GM18502 (cell line): ENCODE results near the gene RIN3.
A peak's percentile ranks its signal among the peaks of the same experiment; 100 is the strongest.
"Not testable (repeated sequence)": the region's sequence is repeated elsewhere in the genome, so short reads cannot be mapped to it uniquely, and the experiment has no call there.

Source experiments
- ATAC-seq: cut with Tn5 transposase; IDR thresholded peaks from one replicate; pipeline ENCODE4 v1.9.1; 2021; ENCODE audit warnings: mild to moderate bottlenecking; ENCODE audit not compliant: unreplicated experiment, poor library complexity

RIN3 gene

GRCh38 chr14:92525322-92526095 is 11.9 kb downstream of the RIN3 start:
- ATAC-seq = no peak

- no peak for ATAC-seq
Measured at GRCh38 chr14:92527721-92528120, 14.1 kb downstream of the RIN3 start.

DNA sequence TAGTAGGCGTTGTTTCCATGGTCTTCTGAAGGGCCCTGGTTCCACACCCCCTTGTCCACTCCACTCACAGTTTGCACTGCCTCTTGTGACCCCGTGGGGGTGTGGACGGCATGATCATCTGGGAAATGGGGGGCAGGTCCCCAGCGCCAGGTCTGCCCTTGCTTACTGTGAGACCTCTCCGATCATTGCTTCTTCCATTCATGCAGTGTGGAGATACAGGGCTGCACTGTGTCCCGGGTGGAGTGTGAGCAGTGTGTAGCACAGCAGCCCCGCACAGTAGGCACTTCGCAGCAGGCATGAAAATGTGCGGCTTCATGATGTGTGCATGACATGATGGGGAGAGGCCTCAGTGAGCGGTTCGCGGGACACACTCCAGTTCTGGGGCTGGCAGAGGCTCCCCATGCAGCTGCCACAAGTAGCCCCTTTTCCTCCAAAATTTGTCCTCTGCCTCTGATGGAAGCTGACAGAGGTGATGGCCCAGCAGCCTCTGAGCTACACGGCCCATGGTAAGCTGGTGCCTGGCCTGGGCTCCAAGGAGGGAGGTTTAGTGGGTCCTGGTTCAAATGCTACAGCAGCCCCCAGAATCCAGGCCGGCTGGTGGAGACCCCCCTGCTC is 15.0 kb downstream of the RIN3 start:
- ATAC-seq = no peak

- ATAC-seq = no peak
Measured at GRCh38 chr14:92529903-92530302, 16.3 kb downstream of the RIN3 start.

GRCh38 chr14:92531106-92531873 is 17.7 kb downstream of the RIN3 start:
- no peak for ATAC-seq

DNA sequence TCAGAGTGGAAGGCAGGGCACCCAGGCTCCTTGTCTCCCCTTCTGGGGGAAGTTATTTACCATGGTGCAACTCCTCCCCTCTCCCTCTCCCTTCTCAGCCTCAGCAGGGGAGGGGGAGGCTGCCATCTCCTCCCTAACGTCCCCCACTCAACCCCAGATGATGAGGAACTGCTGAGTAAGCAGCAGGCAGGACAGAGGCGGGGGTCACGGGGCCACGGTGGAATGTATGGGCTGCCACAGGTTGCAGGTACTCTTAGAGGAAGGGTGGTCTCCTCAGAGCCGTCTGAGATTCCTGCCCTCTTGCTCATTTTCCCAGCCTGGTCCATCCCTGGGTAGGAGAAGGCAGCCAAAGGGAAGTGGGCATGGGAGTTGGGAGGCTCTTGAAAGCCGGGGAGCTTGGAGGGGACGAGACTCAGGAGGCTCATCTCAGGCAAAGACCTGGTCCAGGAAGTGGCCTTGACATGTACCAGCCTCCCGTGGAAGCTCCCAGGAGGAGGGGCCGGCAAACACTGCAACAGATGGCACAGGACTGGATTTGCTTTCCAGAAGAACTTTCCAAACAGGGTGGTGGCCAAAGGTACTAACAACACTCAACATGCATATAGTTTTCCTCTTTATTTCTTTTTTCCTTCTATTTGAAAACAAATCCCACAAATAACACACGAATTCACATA is 19.0 kb downstream of the RIN3 start:
- ATAC-seq = no peak

DNA sequence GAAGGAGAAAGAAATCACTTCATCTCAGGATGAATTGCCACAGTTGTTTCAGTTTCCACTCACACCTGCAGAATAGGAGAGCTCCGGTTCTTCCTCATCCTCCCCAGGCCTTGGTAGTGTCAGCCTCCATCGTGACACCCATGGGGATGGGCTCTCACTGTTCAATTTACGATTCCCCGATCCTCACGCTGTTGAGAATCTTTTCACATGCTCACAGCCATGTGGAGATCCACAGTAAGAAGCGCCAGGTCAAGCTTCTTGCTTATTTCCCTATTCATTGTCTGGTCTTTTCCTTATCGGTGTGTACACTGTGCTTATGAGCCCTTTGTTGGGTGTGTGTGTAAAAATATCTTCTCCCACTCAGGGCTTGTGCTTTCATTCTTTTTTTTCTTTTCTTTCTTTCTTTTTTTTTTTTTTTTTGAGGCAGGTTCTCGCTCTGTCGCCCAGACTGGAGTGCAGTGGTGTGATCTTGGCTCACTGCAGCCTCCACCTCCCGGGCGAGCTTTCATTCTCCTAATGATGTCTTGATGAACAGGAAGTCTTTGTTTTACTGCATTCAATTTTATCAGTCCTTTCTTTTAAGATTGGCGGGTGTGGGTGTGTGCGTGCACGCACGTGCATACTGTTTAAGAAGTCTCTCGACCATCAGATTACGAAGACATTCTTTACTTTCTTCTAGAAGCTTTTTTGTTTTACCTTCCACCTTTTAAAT is 21.5 kb downstream of the RIN3 start:
- no peak for ATAC-seq

GRCh38 chr14:92536231-92536630 is 22.6 kb downstream of the RIN3 start:
- ATAC-seq = not testable (repeated sequence)

GRCh38 chr14:92538412-92538985 is 24.9 kb downstream of the RIN3 start:
- peak; percentile 85 for ATAC-seq

DNA sequence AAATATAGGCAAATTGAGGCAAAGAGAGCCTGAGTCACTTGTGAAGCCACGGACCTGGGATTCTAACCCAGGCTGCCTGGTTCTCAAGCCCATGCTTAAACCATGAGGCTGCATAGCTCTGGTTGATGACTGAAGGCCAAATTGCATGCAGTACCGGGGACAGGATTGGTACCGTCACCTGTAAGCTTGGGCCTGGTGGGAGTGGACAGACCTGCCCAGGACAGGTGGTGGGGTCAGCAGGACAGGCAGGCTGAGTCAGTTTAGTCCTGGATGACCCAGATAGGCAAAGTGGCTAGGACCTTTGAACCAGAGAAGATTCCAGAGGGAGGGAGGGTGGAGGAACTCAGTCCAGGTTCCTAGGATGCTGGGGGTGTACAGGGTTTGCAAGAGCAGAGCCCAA is 25.8 kb downstream of the RIN3 start:
- ATAC-seq = no peak

DNA sequence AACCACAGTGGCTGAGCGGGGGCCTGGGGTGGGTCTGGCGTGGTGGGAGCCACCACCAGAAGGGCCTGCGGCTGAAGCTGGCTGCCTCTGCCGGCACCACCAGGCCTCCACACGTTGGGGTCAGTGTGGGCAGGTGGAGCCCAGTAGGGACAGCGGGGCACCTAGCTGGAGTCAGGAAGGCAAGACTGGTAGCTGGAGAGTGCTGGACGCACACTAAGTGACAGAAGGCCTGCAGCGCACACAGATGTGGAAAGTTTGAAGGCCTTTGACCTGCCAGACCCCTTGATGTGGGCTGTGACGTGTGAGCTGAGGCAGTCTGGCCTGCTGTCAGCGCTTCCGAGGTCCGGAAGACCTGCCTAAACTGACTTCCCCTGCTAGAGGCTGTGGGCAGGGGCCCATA is 26.3 kb downstream of the RIN3 start:
- no peak for ATAC-seq

GRCh38 chr14:92540472-92541048 is 27.0 kb downstream of the RIN3 start:
- no peak for ATAC-seq

GRCh38 chr14:92542766-92543554 is 29.4 kb downstream of the RIN3 start:
- ATAC-seq = no peak

- no peak for ATAC-seq
Measured at GRCh38 chr14:92544051-92544720, 30.6 kb downstream of the RIN3 start.

DNA sequence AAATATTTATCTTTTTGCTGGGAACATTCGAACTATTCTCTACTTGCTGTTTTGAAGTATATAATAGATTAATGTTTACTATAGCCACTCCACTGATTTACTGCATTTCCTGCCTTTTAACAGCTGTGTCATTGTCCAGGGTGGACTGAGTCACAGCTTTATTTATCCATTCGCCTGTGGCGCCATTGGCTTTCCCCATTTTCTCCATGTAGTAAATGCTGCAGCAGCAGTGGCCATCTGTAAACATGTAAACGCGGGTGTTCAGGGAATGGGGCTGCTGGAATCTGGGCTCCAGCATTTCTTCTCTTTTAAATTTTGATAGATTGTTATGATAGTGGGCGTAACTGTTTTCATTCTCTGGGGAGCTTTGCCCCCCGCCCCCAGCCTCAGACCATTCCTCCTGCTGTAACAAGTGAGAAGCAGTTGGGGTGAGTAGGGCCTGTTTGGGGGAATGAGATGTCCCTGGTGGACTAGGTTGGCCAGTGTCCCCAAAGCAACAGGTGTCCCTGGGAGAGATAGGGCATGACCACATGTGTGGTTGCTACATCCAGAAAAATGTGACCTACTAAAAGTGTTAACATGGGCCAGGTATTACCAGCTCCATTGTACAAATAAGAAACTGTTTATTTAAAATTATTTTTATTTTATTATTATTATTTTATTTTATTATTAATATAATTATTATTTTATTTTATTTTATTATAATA is 32.9 kb downstream of the RIN3 start:
- ATAC-seq = no peak

- ATAC-seq = no peak
Measured at GRCh38 chr14:92549105-92549858, 35.7 kb downstream of the RIN3 start.

GRCh38 chr14:92549859-92550230 is 36.3 kb downstream of the RIN3 start:
- no peak for ATAC-seq
